ENCODE data around the gene KCNQ1OT1.

- TF ChIP-seq EZH2phosphoT487 (IDR thresholded peaks at IDR 0.05; ENCODE audit: borderline replicate concordance): no peak
- TF ChIP-seq, protein P1, sequence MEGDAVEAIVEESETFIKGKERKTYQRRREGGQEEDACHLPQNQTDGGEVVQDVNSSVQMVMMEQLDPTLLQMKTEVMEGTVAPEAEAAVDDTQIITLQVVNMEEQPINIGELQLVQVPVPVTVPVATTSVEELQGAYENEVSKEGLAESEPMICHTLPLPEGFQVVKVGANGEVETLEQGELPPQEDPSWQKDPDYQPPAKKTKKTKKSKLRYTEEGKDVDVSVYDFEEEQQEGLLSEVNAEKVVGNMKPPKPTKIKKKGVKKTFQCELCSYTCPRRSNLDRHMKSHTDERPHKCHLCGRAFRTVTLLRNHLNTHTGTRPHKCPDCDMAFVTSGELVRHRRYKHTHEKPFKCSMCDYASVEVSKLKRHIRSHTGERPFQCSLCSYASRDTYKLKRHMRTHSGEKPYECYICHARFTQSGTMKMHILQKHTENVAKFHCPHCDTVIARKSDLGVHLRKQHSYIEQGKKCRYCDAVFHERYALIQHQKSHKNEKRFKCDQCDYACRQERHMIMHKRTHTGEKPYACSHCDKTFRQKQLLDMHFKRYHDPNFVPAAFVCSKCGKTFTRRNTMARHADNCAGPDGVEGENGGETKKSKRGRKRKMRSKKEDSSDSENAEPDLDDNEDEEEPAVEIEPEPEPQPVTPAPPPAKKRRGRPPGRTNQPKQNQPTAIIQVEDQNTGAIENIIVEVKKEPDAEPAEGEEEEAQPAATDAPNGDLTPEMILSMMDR (conservative IDR thresholded peaks at IDR 0.05; ENCODE audit: low read length): no peak
These were observed 49.4 kb downstream of the KCNQ1OT1 start for GRCh38 chr11:2650343-2650867.

All from Loucy (cell line).